GM12892 (cell line): ENCODE measurements around the gene LIN37.

Source experiments
- POLR2A ChIP-seq: IDR thresholded peaks from 2 replicates; pipeline ENCODE4 v1.6.1; 2011; ENCODE audit warnings: low read depth, low read length, control low read depth
- POLR2AphosphoS5 ChIP-seq: IDR thresholded peaks from 2 replicates; pipeline ENCODE4 v1.6.1; 2011; ENCODE audit warnings: low read depth, low read length, control low read depth

DNA sequence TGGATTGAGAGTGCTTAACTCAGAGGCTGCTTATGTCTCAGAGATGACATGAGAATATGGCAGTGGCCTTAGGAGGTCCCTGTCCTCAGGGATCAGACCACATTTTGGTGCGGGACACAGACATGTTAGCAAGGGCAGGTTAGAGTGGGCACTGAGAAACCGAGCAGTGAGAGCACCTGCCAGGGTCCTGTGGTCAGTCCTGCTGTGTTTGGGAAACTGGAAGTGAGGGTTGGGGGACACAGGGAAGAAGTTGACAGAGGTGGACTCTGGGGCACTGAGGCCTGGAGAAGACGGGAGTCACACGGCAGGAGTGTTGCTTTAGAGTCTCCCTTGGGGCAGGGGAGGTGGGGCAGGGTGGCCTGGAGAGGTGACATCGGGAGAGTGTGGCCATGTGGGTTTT is 13.5 kb upstream of the LIN37 start:
- no peak for TF ChIP-seq POLR2A
- no peak for TF ChIP-seq POLR2AphosphoS5
